ENCODE measurements around the gene CDK4.

Gene CDK4

GRCh38 chr12:57756406-57757341 is 4.6 kb upstream of the CDK4 start:
- no peak for DNase-seq (ENCODE audit: low read depth, low spot score)

DNA sequence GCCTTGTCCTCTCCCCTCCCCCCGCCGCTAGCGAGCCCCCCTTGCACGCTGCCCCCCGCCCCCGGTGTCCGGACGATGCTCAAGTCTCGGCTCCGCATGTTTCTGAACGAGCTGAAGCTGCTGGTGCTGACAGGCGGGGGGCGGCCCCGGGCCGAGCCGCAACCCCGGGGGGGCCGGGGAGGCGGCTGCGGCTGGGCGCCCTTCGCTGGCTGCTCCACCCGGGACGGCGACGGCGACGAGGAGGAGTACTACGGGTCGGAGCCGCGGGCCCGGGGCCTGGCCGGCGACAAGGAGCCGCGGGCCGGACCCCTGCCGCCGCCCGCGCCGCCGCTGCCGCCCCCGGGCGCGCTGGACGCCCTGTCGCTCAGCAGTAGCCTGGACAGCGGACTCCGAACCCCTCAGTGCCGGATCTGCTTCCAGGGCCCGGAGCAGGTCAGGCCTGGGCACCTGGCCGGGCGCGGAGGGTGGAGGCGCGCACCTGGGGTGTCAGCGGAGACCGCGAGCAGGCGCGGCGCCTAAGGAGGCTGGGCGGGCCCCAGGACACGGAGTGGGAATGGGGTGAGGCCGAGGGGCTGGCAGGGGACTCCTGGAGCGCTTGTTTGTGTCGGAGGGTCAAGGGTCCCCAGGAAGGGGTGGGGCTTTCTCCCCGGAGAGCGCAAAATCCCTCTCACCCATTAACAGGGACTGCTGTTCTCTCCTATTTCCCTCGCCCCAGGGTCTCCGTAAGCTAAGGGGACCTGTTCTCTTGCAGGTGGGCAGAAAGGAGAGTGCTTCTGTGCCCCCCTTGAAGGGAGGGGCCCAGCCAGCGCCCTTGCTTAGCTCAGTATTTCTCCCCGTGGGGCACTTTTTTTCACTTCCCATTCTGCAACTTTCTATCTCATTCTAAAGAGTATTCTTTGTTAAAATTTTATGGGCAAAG is 3.6 kb upstream of the CDK4 start:
- DNase-seq (ENCODE audit: low read depth, low spot score) = no peak

GRCh38 chr12:57755194-57755453 is 3.0 kb upstream of the CDK4 start:
- no peak for DNase-seq (ENCODE audit: low read depth, low spot score)

GRCh38 chr12:57754411-57755193 is 2.5 kb upstream of the CDK4 start, which contains the start of gene MARCHF9:
TSS of gene MARCHF9 (plus strand) at chr12:57755103. CDS start at chr12:57755529, 426 bp downstream.
- no peak for DNase-seq (ENCODE audit: low read depth, low spot score)

GRCh38 chr12:57753756-57754337 is 1.7 kb upstream of the CDK4 start:
- DNase-seq (ENCODE audit: low read depth, low spot score) = no peak

GRCh38 chr12:57752668-57753000 is 524 bp upstream of the CDK4 start:
- DNase-seq (ENCODE audit: low read depth, low spot score) = no peak

DNA sequence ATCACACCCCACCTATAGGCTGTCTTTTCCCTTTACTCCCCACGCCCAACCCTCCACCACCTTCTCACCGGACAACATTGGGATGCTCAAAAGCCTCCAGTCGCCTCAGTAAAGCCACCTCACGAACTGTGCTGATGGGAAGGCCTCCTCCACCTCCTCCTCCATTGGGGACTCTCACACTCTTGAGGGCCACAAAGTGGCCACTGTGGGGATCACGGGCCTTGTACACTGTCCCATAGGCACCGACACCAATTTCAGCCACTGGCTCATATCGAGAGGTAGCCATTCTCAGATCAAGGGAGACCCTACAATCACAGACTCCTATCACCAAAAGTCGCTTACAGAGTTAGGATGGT is 700 bp downstream of the CDK4 start:
- DNase-seq (ENCODE audit: low read depth, low spot score) = no peak

DNA sequence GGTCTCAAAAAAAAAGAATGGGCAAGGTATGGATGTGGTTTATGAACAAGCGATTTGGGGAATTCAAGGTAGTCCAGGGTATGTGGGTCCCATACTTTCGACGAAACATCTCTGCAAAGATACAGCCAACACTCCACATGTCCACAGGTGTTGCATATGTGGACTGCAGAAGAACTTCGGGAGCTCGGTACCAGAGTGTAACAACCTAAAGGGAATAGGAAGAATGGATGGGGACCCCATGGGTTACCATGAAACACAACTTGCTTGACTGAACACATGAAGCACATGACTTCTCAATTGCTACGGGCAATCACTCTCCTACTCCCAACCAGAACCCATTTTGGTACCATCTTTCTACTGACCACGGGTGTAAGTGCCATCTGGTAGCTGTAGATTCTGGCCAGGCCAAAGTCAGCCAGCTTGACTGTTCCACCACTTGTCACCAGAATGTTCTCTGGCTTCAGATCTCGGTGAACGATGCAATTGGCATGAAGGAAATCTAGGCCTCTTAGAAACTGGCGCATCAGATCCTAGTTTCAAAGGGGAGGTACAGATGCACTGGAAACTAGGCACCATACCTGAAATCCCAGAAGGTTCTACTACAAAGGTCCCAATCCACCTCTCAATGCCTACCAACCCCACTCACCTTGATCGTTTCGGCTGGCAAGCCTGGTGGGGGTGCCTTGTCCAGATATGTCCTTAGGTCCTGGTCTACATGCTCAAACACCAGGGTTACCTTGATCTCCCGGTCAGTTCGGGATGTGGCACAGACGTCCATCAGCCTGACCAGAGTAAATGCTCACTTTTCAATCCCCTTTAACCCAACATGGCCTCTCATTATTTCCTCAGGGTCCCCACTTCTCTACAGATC is 1.3 kb downstream of the CDK4 start:
- DNase-seq (ENCODE audit: low read depth, low spot score) = no peak

GRCh38 chr12:57749061-57749460 is 3.0 kb downstream of the CDK4 start:
- DNase-seq (ENCODE audit: low read depth, low spot score) = no peak

- DNase-seq (ENCODE audit: low read depth, low spot score) = no peak
Observed at GRCh38 chr12:57746025-57746424, 6.1 kb downstream of the CDK4 start.

GRCh38 chr12:57745485-57745881 is 6.6 kb downstream of the CDK4 start:
- no peak for DNase-seq (ENCODE audit: low read depth, low spot score)

DNA sequence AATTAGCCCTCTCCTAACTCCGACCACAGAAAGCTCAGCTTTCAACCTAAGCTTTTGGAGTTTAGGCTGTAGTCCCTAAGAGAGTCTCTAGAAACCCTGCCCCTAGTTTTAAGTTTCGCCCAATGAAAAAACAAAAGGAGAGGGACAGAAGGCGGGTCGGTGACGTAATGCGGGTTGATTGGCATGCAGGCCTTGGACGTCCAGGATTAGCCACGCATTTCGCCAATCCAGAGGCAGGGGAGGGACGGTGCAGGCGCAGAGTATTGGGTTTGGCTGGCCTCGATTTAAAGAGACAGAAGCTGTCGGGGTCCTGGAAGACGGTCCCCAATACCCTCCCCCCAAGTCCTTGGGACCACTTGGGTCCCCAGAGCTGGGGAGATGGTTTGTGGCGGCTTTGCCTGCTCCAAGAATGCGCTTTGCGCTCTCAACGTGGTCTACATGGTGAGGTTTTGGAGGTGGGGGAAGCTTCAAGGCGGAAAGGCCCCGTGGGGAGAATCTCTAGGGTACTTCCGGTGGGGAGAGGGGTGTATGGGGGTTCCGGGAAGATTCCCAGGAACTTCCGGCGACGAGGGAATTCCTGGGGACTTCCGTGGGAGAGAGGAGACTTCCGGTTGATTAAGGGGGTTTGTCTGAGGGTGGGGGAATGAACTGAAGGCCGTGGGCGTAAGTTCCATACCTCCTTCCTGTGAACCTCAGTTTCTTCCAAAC is 7.2 kb downstream of the CDK4 start, which contains the start of gene TSPAN31:
TSS of gene TSPAN31 (plus strand) at position 263 of the 708 bp plus-strand sequence. CDS start at position 379, 116 bp downstream.
- DNase-seq (ENCODE audit: low read depth, low spot score) = peak; percentile 94

- DNase-seq (ENCODE audit: low read depth, low spot score) = no peak
Observed at GRCh38 chr12:57744194-57744776, 7.8 kb downstream of the CDK4 start.

DNA sequence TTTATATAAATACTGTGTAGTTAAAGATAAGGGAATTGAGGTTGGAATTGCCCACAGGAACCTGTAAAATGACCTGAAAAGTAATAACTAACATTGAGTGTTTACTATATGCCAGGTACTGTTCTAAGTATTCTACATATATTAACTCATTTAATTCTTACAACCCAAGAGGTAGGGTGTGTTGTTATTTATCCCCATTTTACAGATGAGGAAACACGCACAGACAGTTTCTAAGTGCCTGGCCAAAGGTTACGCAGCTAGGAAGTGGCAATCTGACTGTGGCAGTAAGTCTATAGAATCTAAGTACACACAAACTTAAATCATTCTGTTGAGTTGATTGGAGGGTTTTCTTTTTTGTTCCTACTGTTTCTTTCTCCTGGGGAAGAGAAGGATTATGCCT is 8.3 kb downstream of the CDK4 start:
- DNase-seq (ENCODE audit: low read depth, low spot score) = no peak

DNA sequence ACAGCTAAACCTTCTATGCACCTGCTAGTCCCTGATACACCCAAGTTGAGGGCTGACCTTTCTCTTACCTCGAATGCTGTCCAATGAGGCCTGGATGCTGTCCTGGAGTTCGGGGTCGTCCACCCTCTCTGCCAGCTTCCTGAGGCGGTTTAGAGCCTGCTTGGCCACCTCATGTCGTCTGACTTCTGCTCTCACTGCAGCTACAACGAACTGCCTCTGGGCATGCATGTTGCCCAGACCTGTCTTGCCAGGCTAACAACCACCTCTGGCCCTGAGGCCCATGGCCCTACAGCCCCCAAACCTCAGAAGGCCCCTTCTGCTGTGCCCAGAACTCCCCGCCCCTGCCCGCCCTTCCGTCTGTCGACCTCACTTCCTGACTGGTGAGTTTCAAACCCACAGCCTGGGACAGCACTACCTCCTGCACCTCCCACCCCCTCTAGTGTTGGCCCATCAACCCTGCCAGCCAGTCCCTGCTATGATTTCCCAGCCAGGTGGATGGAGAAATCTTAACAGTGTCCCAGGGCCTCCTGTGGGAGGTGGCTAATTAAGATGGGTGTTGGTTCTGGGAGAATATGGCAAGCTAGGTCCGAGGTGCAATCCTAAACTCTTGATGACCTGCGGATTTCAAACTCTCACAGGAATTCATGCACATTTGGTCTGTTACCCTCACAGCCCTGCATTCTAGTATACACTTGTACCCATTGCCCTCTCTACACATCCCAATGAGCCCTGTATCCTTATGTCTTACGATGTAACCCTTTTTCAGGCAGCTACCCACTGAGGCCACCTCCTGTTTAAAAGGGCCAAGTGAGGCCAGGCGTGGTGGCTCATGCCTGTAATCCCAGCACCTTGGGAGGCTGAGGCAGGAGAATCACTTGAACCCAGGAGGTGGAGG is 10.0 kb downstream of the CDK4 start:
- no peak for DNase-seq (ENCODE audit: low read depth, low spot score)

DNA sequence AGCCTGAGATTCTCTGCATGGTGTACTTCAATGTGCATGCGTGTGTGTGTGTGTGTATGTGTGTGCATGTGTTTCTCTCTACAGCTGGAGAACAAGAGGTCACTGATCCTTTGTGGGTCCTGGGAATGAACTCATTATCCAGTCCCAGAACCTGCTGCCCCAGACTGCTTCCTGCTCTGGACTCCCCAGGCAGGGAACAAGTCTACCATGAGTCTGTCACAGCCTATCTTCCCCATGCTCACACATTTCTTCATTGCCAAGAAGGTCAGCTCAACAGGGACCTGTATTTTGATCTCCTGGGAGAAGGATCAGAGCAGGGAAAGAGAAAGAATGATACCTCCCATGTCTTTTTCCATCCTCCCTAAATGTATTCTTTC is 10.7 kb downstream of the CDK4 start:
- no peak for DNase-seq (ENCODE audit: low read depth, low spot score)

GRCh38 chr12:57740656-57741412 is 11.3 kb downstream of the CDK4 start:
- DNase-seq (ENCODE audit: low read depth, low spot score) = no peak
